ENCODE results near the gene FGF1. TPM values are rescaled to one million over a fixed set of nuclear protein-coding genes. Genes with fewer than 3 reads are reported as not detected.
A peak's percentile ranks its signal among the peaks of the same experiment; 100 is the strongest.

The FGF1 gene
- total and polyA plus RNA-seq, 11 donors: 8.7 to 74.7 (median 49.0) TPM

DNA sequence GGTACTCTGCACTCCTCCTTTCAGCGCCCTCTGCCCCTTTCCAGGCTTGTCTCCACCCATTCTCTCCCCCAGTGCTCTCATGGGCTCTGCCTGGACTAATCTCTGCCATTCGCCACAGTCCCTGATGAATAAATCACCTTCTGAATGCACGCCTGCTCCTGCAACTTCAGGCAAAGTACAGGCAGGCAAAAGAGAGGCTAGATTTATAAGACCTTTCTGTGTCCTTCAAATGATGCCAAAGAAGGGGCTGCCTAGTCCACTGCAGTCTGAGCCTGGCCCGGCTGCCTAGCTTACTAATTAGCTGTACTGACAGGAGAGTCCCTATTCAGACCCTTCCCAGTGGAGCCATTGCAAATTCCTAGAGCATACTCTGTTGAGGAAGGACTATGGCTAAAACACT lies 7.4 kb downstream of the FGF1 start:
- Histone ChIP-seq H3K9me3 (no peaks in the 10 kb centered on the region), H3K27me3 (no peaks in the 10 kb centered on the region), H3K4me1 (peaks cover 0 to 52% (median 32%) of the 10 kb centered on the region in 12 donors), H3K4me3 (no peak overlapping the region), H3K27ac (no peak overlapping the region), H3K36me3 (peaks cover 0 to 10% (median 0%) of the 10 kb centered on the region in 9 donors)
- DNase-seq: no peak
- intact Hi-C loops (cut with DNase I): no loop called here
- ATAC-seq: no peak
- TF ChIP-seq, protein P1, sequence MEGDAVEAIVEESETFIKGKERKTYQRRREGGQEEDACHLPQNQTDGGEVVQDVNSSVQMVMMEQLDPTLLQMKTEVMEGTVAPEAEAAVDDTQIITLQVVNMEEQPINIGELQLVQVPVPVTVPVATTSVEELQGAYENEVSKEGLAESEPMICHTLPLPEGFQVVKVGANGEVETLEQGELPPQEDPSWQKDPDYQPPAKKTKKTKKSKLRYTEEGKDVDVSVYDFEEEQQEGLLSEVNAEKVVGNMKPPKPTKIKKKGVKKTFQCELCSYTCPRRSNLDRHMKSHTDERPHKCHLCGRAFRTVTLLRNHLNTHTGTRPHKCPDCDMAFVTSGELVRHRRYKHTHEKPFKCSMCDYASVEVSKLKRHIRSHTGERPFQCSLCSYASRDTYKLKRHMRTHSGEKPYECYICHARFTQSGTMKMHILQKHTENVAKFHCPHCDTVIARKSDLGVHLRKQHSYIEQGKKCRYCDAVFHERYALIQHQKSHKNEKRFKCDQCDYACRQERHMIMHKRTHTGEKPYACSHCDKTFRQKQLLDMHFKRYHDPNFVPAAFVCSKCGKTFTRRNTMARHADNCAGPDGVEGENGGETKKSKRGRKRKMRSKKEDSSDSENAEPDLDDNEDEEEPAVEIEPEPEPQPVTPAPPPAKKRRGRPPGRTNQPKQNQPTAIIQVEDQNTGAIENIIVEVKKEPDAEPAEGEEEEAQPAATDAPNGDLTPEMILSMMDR (IDR thresholded peaks at IDR 0.05): no peak
- TF ChIP-seq POLR2A (IDR thresholded peaks at IDR 0.05): no peak
- WGBS, 4 donors: 73 to 85% (median 78%) methylated on average over 4 of the region's 4 CpGs

DNA sequence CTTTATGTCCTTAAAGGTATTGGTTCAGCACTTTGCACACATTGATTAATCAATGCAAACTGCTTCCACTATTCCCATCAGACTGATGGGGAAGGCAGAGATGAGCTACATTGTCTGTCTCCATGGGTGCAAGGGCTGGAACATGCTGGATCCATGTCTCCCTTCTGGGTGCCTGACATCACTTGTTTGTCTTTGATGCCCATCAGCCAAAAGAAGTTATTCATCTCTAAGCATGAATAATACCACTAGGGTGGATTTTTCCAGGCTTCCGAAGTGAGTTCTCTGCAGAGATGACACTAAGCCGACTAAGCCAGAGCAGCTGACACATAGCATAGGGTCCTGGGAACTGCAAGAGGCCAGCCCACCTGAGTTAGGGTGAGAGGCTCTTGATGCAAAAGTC lies 8.7 kb downstream of the FGF1 start:
- H3K4me3 ChIP-seq: no peak overlapping the region
- H3K36me3 ChIP-seq: peaks cover 0 to 10% (median 0%) of the 10 kb centered on the region in 9 donors
- peaks cover 0 to 46% (median 24%) of the 10 kb centered on the region in 12 donors for H3K4me1 ChIP-seq
- H3K9me3 ChIP-seq: no peaks in the 10 kb centered on the region
- no peak overlapping the region for H3K27ac ChIP-seq
- intact Hi-C loops (cut with DNase I): no loop called here
- 90 to 97% (median 95%) methylated on average over 2 of the region's 2 CpGs for WGBS, 4 donors
- ATAC-seq: no peak
- DNase-seq: no peak
- no peak for TF ChIP-seq POLR2A (IDR thresholded peaks at IDR 0.05)
- TF ChIP-seq, protein P1 (IDR thresholded peaks at IDR 0.05): no peak
- no peaks in the 10 kb centered on the region for H3K27me3 ChIP-seq

DNA sequence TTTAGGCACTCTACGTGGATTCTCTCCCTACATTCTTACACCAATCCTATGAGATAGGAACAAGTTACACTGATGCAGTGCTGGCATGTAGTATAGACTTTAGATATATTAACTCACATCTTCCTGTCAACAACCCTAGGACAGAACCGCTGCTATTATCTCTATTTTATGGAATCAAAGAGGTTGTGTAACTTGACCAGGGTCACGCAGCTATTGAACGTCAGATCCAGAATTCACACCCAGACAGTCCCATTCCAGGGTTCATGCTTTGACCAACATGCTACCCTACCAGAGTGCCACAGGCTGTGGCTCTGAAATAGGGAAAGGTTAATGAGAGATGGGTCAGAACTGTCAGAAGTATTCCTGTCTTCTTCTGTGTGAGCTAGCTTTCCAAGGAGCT lies 9.6 kb downstream of the FGF1 start:
- no peaks in the 10 kb centered on the region for H3K9me3 ChIP-seq
- no peak for TF ChIP-seq POLR2A (IDR thresholded peaks at IDR 0.05)
- TF ChIP-seq, protein P1 (IDR thresholded peaks at IDR 0.05): no peak
- H3K4me1 ChIP-seq: peaks cover 0 to 46% (median 25%) of the 10 kb centered on the region in 12 donors
- ATAC-seq: no peak
- intact Hi-C loops (cut with DNase I): no loop called here
- DNase-seq: no peak
- peaks cover 0 to 10% (median 0%) of the 10 kb centered on the region in 9 donors for H3K36me3 ChIP-seq
- H3K4me3 ChIP-seq: no peak overlapping the region
- no peaks in the 10 kb centered on the region for H3K27me3 ChIP-seq
- WGBS, 4 donors: 67 to 77% (median 71%) methylated on average over 4 of the region's 4 CpGs
- peak overlapping the region in 3 of 12 donors; percentile 6 to 76 (median 67) for H3K27ac ChIP-seq

DNA sequence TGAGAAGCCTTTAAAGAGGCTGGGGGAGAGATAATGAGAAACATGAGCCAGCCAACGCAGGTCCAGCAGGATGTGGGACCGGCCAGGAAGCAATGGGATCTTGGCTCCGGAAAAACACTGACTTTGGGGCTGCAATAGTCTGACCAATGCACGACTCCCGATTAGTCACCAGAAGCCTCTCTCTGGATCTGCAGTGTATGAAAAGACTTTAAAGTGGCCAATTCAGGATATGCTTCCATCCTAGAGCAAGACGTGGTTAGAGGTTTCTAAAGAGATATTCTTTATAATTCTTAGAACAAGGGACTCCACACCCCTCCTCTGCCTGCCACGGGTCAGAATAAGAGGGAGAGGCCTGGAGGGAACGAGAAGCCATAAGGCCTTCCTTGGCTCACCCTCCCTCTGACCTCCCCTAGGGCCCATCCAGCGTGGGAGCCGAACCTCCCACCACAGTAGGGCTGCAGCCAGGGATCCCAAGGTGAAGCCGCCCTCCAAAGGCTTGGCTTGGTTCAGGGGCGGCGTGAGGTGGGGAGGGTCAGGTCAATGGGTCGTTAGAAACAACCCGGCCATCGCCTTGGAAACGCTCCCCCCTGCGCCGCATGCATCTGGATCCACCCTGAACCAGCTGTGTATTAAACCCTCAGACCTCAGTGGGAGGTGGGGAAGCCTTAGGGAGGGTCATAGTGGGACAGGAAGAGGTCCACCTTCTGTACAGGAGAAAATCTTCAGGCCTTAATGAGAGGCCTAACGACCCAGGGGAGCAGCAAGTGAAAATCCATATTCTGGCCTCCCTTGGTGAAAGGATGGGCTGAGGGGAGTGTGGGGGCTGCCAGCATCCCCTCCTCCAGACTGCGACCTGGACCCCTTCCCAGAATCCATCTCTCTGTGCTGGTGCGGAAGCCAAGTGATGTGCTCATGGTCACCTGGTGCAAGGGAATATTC lies 11.1 kb downstream of the FGF1 start:
- H3K27ac ChIP-seq: peak overlapping the region in 11 of 12 donors; percentile 52 to 85 (median 73)
- H3K27me3 ChIP-seq: no peaks in the 10 kb centered on the region
- peak in 4 of 5 donors; percentile 48 to 70 (median 62) for DNase-seq
- H3K4me1 ChIP-seq: peaks cover 0 to 52% (median 29%) of the 10 kb centered on the region in 12 donors
- WGBS, 4 donors: 39 to 55% (median 48%) methylated on average over 19 to 22 of the region's 22 CpGs
- peaks cover 0 to 8% (median 0%) of the 10 kb centered on the region in 9 donors for H3K36me3 ChIP-seq
- H3K9me3 ChIP-seq: no peaks in the 10 kb centered on the region
- intact Hi-C loops (cut with DNase I): no loop called here
- no peak overlapping the region for H3K4me3 ChIP-seq
- peak; percentile 56 to 86 (median 80) for ATAC-seq
- TF ChIP-seq, protein P1 (IDR thresholded peaks at IDR 0.05): no peak
- no peak for TF ChIP-seq POLR2A (IDR thresholded peaks at IDR 0.05)

Data from heart left ventricle (tissue), 16 donors.